DOHH2 (cell line): ENCODE results near the gene TBKBP1.

Source experiments
- H3F3A ChIP-seq: fragments of 200-600 bp; sonication (generic), shearing (Covaris generic); 2 replicates; pipeline ENCODE4 v1.6.0; 2016; ENCODE audit warnings: antibody characterized with exemption, mild to moderate bottlenecking; ENCODE audit not compliant: control insufficient read depth, insufficient read depth
- H3K27ac ChIP-seq: fragments of 200-600 bp; sonication (generic); 2 replicates; pipeline ENCODE4 v1.5.1; 2014; ENCODE audit warnings: low read depth, mild to moderate bottlenecking, low read length, moderate library complexity
- H3K27me3 ChIP-seq: fragments of 200-600 bp; sonication (generic); 2 replicates; pipeline ENCODE4 v1.6.1; 2014; ENCODE audit warnings: mild to moderate bottlenecking, low read length, mixed read lengths; ENCODE audit not compliant: control insufficient read depth
- H3K36me3 ChIP-seq: fragments of 200-600 bp; sonication (generic); 2 replicates; pipeline ENCODE4 v1.6.1; 2014; ENCODE audit warnings: mild to moderate bottlenecking, low read length, moderate library complexity, mixed read lengths; ENCODE audit not compliant: control insufficient read depth
- H3K4me1 ChIP-seq: fragments of 200-600 bp; sonication (generic); 2 replicates; pipeline ENCODE4 v1.6.1; 2014; ENCODE audit warnings: mild to moderate bottlenecking, low read length, mixed read lengths; ENCODE audit not compliant: control insufficient read depth
- H3K4me2 ChIP-seq: fragments of 200-600 bp; sonication (generic); 2 replicates; pipeline ENCODE4 v1.6.0; 2014; ENCODE audit warnings: mild to moderate bottlenecking, low read length, moderate library complexity
- H3K4me3 ChIP-seq: fragments of 200-600 bp; sonication (generic); 2 replicates; pipeline ENCODE4 v1.5.1; 2014; ENCODE audit warnings: mild to moderate bottlenecking, low read length, mixed read lengths
- H3K79me2 ChIP-seq: fragments of 200-600 bp; sonication (generic); 2 replicates; pipeline ENCODE4 v1.6.1; 2014; ENCODE audit warnings: mild to moderate bottlenecking, low read length, mixed read lengths; ENCODE audit not compliant: control insufficient read depth
- H3K9me2 ChIP-seq: fragments of 200-600 bp; sonication (generic); replicated peaks from 2 replicates; pipeline ENCODE4 v1.6.1; 2014; ENCODE audit warnings: mild to moderate bottlenecking, low read length, mixed read lengths; ENCODE audit not compliant: control insufficient read depth
- H3K9me3 ChIP-seq: fragments of 200-600 bp; sonication (generic); 2 replicates; pipeline ENCODE4 v1.6.1; 2014; ENCODE audit warnings: antibody characterized with exemption, low read length, mixed read lengths; ENCODE audit not compliant: control insufficient read depth, insufficient read depth
- H4K20me1 ChIP-seq: fragments of 200-600 bp; sonication (generic); 2 replicates; pipeline ENCODE4 v1.6.0; 2014; ENCODE audit warnings: low read depth, mild to moderate bottlenecking, antibody characterized with exemption, low read length, moderate library complexity; ENCODE audit not compliant: control insufficient read depth, insufficient read depth
- CTCF ChIP-seq: fragments of 200-600 bp; sonication (generic); IDR thresholded peaks from one replicate; pipeline ENCODE4 v1.5.1; 2014; ENCODE audit warnings: antibody characterized with exemption, mild to moderate bottlenecking, low read depth, low read length; ENCODE audit not compliant: poor library complexity, severe bottlenecking
- EZH2phosphoT487 ChIP-seq: fragments of 200-600 bp; sonication (generic); IDR thresholded peaks from 2 replicates; pipeline ENCODE4 v1.6.1; 2017; ENCODE audit warnings: borderline replicate concordance, mild to moderate bottlenecking, antibody characterized with exemption, low read length, moderate library complexity, mixed read lengths

TBKBP1 gene

GRCh38 chr17:47676199-47676472 lies 17.8 kb upstream of the TBKBP1 start:
- no peak overlapping the region for H3K4me3 ChIP-seq
- H3K79me2 ChIP-seq: peaks cover 23% of the 10 kb centered on the region
- peaks cover 13% of the 10 kb centered on the region; the same call in 1 of the 2 replicates for H4K20me1 ChIP-seq
- no peaks in the 10 kb centered on the region for H3K4me1 ChIP-seq
- peaks cover 96% of the 10 kb centered on the region for H3K36me3 ChIP-seq
- peaks cover 37% of the 10 kb centered on the region for H3F3A ChIP-seq
- H3K9me2 ChIP-seq: no peaks in the 10 kb centered on the region
- H3K4me2 ChIP-seq: no peak overlapping the region
- no peaks in the 10 kb centered on the region for H3K9me3 ChIP-seq
- no peaks in the 10 kb centered on the region for H3K27me3 ChIP-seq
- no peak overlapping the region for H3K27ac ChIP-seq
- TF ChIP-seq EZH2phosphoT487 (no peak), CTCF (no peak)

- Histone ChIP-seq H3K27me3 (no peaks in the 10 kb centered on the region), H3K9me2 (no peaks in the 10 kb centered on the region), H3K4me3 (no peak overlapping the region), H4K20me1 (peaks cover 13% of the 10 kb centered on the region; the same call in 1 of the 2 replicates), H3K36me3 (peaks cover 96% of the 10 kb centered on the region), H3K27ac (no peak overlapping the region), H3K4me2 (no peak overlapping the region), H3K4me1 (no peaks in the 10 kb centered on the region), H3F3A (peaks cover 37% of the 10 kb centered on the region), H3K9me3 (no peaks in the 10 kb centered on the region), H3K79me2 (peaks cover 23% of the 10 kb centered on the region)
- TF ChIP-seq EZH2phosphoT487 (no peak), CTCF (no peak)
These were observed 17.3 kb upstream of the TBKBP1 start for GRCh38 chr17:47676510-47677165.

- peaks cover 13% of the 10 kb centered on the region; the same call in 1 of the 2 replicates for H4K20me1 ChIP-seq
- H3K9me2 ChIP-seq: no peaks in the 10 kb centered on the region
- H3K4me2 ChIP-seq: no peak overlapping the region
- peaks cover 95% of the 10 kb centered on the region for H3K36me3 ChIP-seq
- no peaks in the 10 kb centered on the region for H3K27me3 ChIP-seq
- H3K9me3 ChIP-seq: no peaks in the 10 kb centered on the region
- peaks cover 42% of the 10 kb centered on the region for H3F3A ChIP-seq
- TF ChIP-seq CTCF (no peak), EZH2phosphoT487 (no peak)
- H3K79me2 ChIP-seq: peaks cover 17% of the 10 kb centered on the region
- no peak overlapping the region for H3K27ac ChIP-seq
- H3K4me1 ChIP-seq: no peaks in the 10 kb centered on the region
- no peak overlapping the region for H3K4me3 ChIP-seq
These were observed 15.8 kb upstream of the TBKBP1 start for GRCh38 chr17:47678196-47678595.
